ENCODE results near the gene KLK1.

DNA sequence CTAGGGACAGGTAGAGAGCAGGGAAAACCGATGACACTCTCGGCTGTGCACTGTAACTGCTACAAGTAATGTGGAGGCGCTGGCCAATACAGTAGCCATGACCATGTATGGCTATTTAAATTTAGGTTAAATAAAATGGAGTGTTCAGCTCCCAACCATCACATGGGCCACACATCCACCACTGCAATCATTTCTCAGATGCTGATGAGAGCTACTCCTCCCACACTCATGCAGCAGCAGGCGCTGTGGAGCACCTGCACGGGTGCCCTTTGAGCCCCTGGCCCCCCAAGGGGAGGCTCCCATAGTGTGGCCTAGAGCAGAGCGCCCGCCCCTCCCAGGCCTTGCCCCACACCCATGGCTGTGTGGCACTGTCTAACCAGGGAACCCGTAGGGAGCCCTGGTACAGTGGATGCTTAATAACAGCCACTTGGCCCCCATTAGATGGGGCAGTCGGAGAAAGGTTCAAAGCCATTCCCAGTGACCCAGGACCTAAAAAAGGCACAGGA is 27.4 kb downstream of the KLK1 start:
- TF ChIP-seq, protein P1, sequence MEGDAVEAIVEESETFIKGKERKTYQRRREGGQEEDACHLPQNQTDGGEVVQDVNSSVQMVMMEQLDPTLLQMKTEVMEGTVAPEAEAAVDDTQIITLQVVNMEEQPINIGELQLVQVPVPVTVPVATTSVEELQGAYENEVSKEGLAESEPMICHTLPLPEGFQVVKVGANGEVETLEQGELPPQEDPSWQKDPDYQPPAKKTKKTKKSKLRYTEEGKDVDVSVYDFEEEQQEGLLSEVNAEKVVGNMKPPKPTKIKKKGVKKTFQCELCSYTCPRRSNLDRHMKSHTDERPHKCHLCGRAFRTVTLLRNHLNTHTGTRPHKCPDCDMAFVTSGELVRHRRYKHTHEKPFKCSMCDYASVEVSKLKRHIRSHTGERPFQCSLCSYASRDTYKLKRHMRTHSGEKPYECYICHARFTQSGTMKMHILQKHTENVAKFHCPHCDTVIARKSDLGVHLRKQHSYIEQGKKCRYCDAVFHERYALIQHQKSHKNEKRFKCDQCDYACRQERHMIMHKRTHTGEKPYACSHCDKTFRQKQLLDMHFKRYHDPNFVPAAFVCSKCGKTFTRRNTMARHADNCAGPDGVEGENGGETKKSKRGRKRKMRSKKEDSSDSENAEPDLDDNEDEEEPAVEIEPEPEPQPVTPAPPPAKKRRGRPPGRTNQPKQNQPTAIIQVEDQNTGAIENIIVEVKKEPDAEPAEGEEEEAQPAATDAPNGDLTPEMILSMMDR (IDR thresholded peaks at IDR 0.05) = no peak
- TF ChIP-seq POLR2A (IDR thresholded peaks at IDR 0.05) = no peak

Measured in tibial nerve (tissue), 3 donors.